HG03378 (cell line): ENCODE measurements around the gene ATP5MG.
"Not testable (repeated sequence)": the region's sequence is repeated elsewhere in the genome, so short reads cannot be mapped to it uniquely, and the experiment has no call there.

Experiments
- ATAC-seq: cut with Tn5 transposase; IDR thresholded peaks from one replicate; pipeline ENCODE4 v1.9.1; 2021; ENCODE audit warnings: mild to moderate bottlenecking, moderate library complexity; ENCODE audit not compliant: unreplicated experiment

The ATP5MG gene

GRCh38 chr11:118406599-118407166, 5.3 kb downstream of the ATP5MG start:
- no peak for ATAC-seq

GRCh38 chr11:118410055-118410745, 8.8 kb downstream of the ATP5MG start:
- ATAC-seq = peak; percentile 43

GRCh38 chr11:118411530-118411929, 10.1 kb downstream of the ATP5MG start:
- ATAC-seq = no peak

- ATAC-seq = no peak
Observed at GRCh38 chr11:118412921-118413320, 11.5 kb downstream of the ATP5MG start.

GRCh38 chr11:118415062-118415738, 13.8 kb downstream of the ATP5MG start:
- no peak for ATAC-seq

- ATAC-seq = no peak
Observed at GRCh38 chr11:118415739-118416068, 14.3 kb downstream of the ATP5MG start.

GRCh38 chr11:118416900-118417299, 15.5 kb downstream of the ATP5MG start:
- not testable (repeated sequence) for ATAC-seq

GRCh38 chr11:118417801-118418200, 16.4 kb downstream of the ATP5MG start:
- ATAC-seq = no peak

- no peak for ATAC-seq
Observed at GRCh38 chr11:118418766-118419165, 17.4 kb downstream of the ATP5MG start.

- ATAC-seq = no peak
Observed at GRCh38 chr11:118427707-118428106, 26.3 kb downstream of the ATP5MG start.

- no peak for ATAC-seq
Observed at GRCh38 chr11:118430956-118431355, 29.6 kb downstream of the ATP5MG start.

GRCh38 chr11:118434123-118434552, 32.7 kb downstream of the ATP5MG start:
- ATAC-seq = no peak

GRCh38 chr11:118434553-118435289, 33.3 kb downstream of the ATP5MG start:
- no peak for ATAC-seq

GRCh38 chr11:118435290-118435892, 34.0 kb downstream of the ATP5MG start:
- ATAC-seq = peak; percentile 13

- ATAC-seq = peak; percentile 37
Observed at GRCh38 chr11:118435893-118436624, 34.7 kb downstream of the ATP5MG start, which contains the start of gene KMT2A. TSS of gene KMT2A (plus strand) at chr11:118436492. CDS start at chr11:118436513, 21 bp downstream.

- ATAC-seq = peak; percentile 6
Observed at GRCh38 chr11:118436639-118437207, 35.3 kb downstream of the ATP5MG start.

- ATAC-seq = no peak
Observed at GRCh38 chr11:118437208-118438125, 36.1 kb downstream of the ATP5MG start.

GRCh38 chr11:118438314-118438931, 37.0 kb downstream of the ATP5MG start:
- no peak for ATAC-seq
